MV-4-11 (cell line): ENCODE data around the gene GPR17.

Source experiments
- DNase-seq: peaks from one replicate; lab custom pipeline; 2025; lab: John Stamatoyannopoulos, UW

The GPR17 gene

GRCh38 chr2:127694986-127695385 is 49.0 kb downstream of the GPR17 start:
- DNase-seq: no peak

- peak; percentile 83 for DNase-seq
Observed at GRCh38 chr2:127695491-127696472, 49.8 kb downstream of the GPR17 start.

- no peak for DNase-seq
Observed at GRCh38 chr2:127697482-127698180, 51.7 kb downstream of the GPR17 start.

- DNase-seq: no peak
Observed at GRCh38 chr2:127698553-127699355, 52.8 kb downstream of the GPR17 start.

- peak; percentile 98 for DNase-seq
Observed at GRCh38 chr2:127700527-127701192, 54.7 kb downstream of the GPR17 start.

GRCh38 chr2:127701193-127701650 is 55.3 kb downstream of the GPR17 start, which contains the start of gene SFT2D3:
TSS of gene SFT2D3 (plus strand) at chr2:127701497. CDS start at chr2:127701529, 32 bp downstream.
- DNase-seq: peak; percentile 89

GRCh38 chr2:127701651-127702394 is 55.9 kb downstream of the GPR17 start:
- DNase-seq: peak; percentile 79
